Measurements from ENCODE around the gene POU2AF1. TPM values are rescaled to one million over a fixed set of nuclear protein-coding genes. Genes with fewer than 3 reads are reported as not detected.

Gene POU2AF1
- total and polyA plus RNA-seq, 2 experiments from 2014 or later, result not detected

GRCh38 chr11:111376181-111376871, 2.7 kb downstream of the POU2AF1 start:
- DNase-seq (ENCODE audit: low spot score) (no peak), ATAC-seq (no peak)
- Histone ChIP-seq H3K27me3 (ENCODE audit: insufficient read depth) (no peaks in the 10 kb centered on the region), H3K4me3 (no peak overlapping the region), H3K27ac (ENCODE audit: low read depth) (no peak overlapping the region), H3K9me2 (ENCODE audit: insufficient read depth) (0 out of 2 replicates have a peak, but pooled peaks cover 11% of the 10 kb centered on the region), H3K36me3 (ENCODE audit: insufficient read depth) (no peaks in the 10 kb centered on the region), H2AFZ (0 out of 2 replicates have a peak overlapping the region, but pooled peaks have one; percentile 59), H3K4me1 (ENCODE audit: insufficient read depth) (no peaks in the 10 kb centered on the region), H3F3A (replicated peaks; ENCODE audit: low read depth) (no peaks in the 10 kb centered on the region), H3K4me2 (no peak overlapping the region), H3K79me2 (replicated peaks; ENCODE audit: insufficient read depth) (no peaks in the 10 kb centered on the region), H4K20me1 (replicated peaks; ENCODE audit: insufficient read depth) (no peaks in the 10 kb centered on the region)
- Mint-ChIP-seq H3K9me3 (no peaks in the 10 kb centered on the region), H3K27me3 (ENCODE audit: insufficient read depth, low read depth, poor library complexity) (no peaks in the 10 kb centered on the region), H3K36me3 (ENCODE audit: low read depth) (no peaks in the 10 kb centered on the region), H3K4me3 (no peak overlapping the region), H3K27ac (no peak overlapping the region), H3K4me1 (no peaks in the 10 kb centered on the region; the same call in 2 of the 3 replicates)
- TF ChIP-seq ZNF114 (CRISPR knock-in tag; IDR thresholded peaks at IDR 0.05) (no peak), NANOG (IDR thresholded peaks at IDR 0.05; ENCODE audit: borderline replicate concordance) (no peak), STAT1 (IDR thresholded peaks at IDR 0.05; ENCODE audit: unreplicated experiment) (no peak), CREB1 (CRISPR knock-in tag; IDR thresholded peaks at IDR 0.05; ENCODE audit: low read depth) (no peak), ZNF462 (CRISPR knock-in tag; IDR thresholded peaks at IDR 0.05) (no peak), POLR2AphosphoS5 (IDR thresholded peaks at IDR 0.05; ENCODE audit: low read depth) (no peak), EZH2 (IDR thresholded peaks at IDR 0.05; ENCODE audit: low read depth, unreplicated experiment) (no peak), EZH2phosphoT487 (IDR thresholded peaks at IDR 0.05; ENCODE audit: unreplicated experiment) (no peak), JUNB (IDR thresholded peaks at IDR 0.05; ENCODE audit: unreplicated experiment) (no peak), REST (IDR thresholded peaks at IDR 0.05; ENCODE audit: unreplicated experiment) (no peak), ZNF331 (CRISPR knock-in tag; IDR thresholded peaks at IDR 0.05; ENCODE audit: low read depth) (no peak)
- TF ChIP-seq, protein P1, sequence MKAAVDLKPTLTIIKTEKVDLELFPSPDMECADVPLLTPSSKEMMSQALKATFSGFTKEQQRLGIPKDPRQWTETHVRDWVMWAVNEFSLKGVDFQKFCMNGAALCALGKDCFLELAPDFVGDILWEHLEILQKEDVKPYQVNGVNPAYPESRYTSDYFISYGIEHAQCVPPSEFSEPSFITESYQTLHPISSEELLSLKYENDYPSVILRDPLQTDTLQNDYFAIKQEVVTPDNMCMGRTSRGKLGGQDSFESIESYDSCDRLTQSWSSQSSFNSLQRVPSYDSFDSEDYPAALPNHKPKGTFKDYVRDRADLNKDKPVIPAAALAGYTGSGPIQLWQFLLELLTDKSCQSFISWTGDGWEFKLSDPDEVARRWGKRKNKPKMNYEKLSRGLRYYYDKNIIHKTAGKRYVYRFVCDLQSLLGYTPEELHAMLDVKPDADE (IDR thresholded peaks at IDR 0.05), result no peak
- TF ChIP-seq, protein P2, sequence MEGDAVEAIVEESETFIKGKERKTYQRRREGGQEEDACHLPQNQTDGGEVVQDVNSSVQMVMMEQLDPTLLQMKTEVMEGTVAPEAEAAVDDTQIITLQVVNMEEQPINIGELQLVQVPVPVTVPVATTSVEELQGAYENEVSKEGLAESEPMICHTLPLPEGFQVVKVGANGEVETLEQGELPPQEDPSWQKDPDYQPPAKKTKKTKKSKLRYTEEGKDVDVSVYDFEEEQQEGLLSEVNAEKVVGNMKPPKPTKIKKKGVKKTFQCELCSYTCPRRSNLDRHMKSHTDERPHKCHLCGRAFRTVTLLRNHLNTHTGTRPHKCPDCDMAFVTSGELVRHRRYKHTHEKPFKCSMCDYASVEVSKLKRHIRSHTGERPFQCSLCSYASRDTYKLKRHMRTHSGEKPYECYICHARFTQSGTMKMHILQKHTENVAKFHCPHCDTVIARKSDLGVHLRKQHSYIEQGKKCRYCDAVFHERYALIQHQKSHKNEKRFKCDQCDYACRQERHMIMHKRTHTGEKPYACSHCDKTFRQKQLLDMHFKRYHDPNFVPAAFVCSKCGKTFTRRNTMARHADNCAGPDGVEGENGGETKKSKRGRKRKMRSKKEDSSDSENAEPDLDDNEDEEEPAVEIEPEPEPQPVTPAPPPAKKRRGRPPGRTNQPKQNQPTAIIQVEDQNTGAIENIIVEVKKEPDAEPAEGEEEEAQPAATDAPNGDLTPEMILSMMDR (conservative IDR thresholded peaks at IDR 0.05; ENCODE audit: low read depth in 2 of 2), result no peak

Data from GM23338 (cell line).